ENCODE results near the gene RPS15. TPM values are rescaled to one million over a fixed set of nuclear protein-coding genes. Genes with fewer than 3 reads are reported as not detected.
A peak's percentile ranks its signal among the peaks of the same experiment; 100 is the strongest.

Gene RPS15
- total RNA-seq, 1 donor from 2014 or later, result 1,918 TPM

- no peak within 1 kb of the TSS for H2AFZ ChIP-seq (replicated peaks)
- peaks cover 1% of the 10 kb centered on the region for H3K27me3 Mint-ChIP-seq (ENCODE audit: insufficient read depth, low read depth)
- H3K36me3 Mint-ChIP-seq, result peaks cover 9% of the 10 kb centered on the region
These were observed 30.5 kb upstream of the RPS15 start, which contains the start of gene DAZAP1 for GRCh38 chr19:1407528-1408299. Gene DAZAP1 (plus strand): TSS chr19:1407586. CDS start chr19:1407774, 188 bp downstream.

GRCh38 chr19:1408300-1409203 is 29.6 kb upstream of the RPS15 start:
- TF ChIP-seq EZH2phosphoT487 (IDR thresholded peaks at IDR 0.05) (no peak), CTCF (IDR thresholded peaks at IDR 0.05) (no peak)

More at GRCh38 chr19:1407528-1408299, 30.5 kb upstream of the RPS15 start, which contains the start of gene DAZAP1:
- TF ChIP-seq EZH2 (IDR thresholded peaks at IDR 0.05) (no peak), EZH2phosphoT487 (IDR thresholded peaks at IDR 0.05) (no peak), CTCF (IDR thresholded peaks at IDR 0.05) (no peak)
- peak within 1 kb of the TSS; percentile 97 for H3K4me3 Mint-ChIP-seq
- peak within 1 kb of the TSS; percentile 63 for H3K27ac Mint-ChIP-seq
- Histone ChIP-seq H3K36me3 (no peaks in the 10 kb centered on the region), H3K27me3 (peaks cover 10% of the 10 kb centered on the region), H3K4me1 (peaks cover 14% of the 10 kb centered on the region), H3K9me3 (ENCODE audit: low read depth) (no peaks in the 10 kb centered on the region), H3F3A (ENCODE audit: low read depth) (peaks cover 20% of the 10 kb centered on the region), H3K4me3 (peak within 1 kb of the TSS; percentile 99), H3K9ac (peak within 1 kb of the TSS; percentile 73), H3K27ac (no peak within 1 kb of the TSS), H3K79me2 (ENCODE audit: low read depth) (peaks cover 51% of the 10 kb centered on the region), H4K20me1 (ENCODE audit: low read depth) (peaks cover 49% of the 10 kb centered on the region), H3K4me2 (peak within 1 kb of the TSS; percentile 96)
- no peak for DNase-seq (ENCODE audit: low spot score)
- H3K9me3 Mint-ChIP-seq, result no peaks in the 10 kb centered on the region
- H3K4me1 Mint-ChIP-seq, result peaks cover 35% of the 10 kb centered on the region

GRCh38 chr19:1409204-1410005 is 28.8 kb upstream of the RPS15 start:
- Histone ChIP-seq H3F3A (ENCODE audit: low read depth) (peaks cover 31% of the 10 kb centered on the region), H3K36me3 (no peaks in the 10 kb centered on the region), H3K79me2 (ENCODE audit: low read depth) (peaks cover 68% of the 10 kb centered on the region), H3K27me3 (peaks cover 10% of the 10 kb centered on the region), H3K4me2 (peak overlapping the region; percentile 96), H2AFZ (replicated peaks) (no peak overlapping the region), H3K9me3 (ENCODE audit: low read depth) (no peaks in the 10 kb centered on the region), H3K4me1 (peaks cover 14% of the 10 kb centered on the region), H3K4me3 (peak overlapping the region; percentile 99), H3K9ac (peak overlapping the region; percentile 73), H4K20me1 (ENCODE audit: low read depth) (peaks cover 65% of the 10 kb centered on the region), H3K27ac (no peak overlapping the region)
- TF ChIP-seq CTCF (IDR thresholded peaks at IDR 0.05), result no peak
- no peak for TF ChIP-seq EZH2 (IDR thresholded peaks at IDR 0.05)
- no peak for TF ChIP-seq EZH2phosphoT487 (IDR thresholded peaks at IDR 0.05)
- Mint-ChIP-seq H3K27ac (no peak overlapping the region), H3K4me3 (peak overlapping the region; percentile 97), H3K4me1 (peaks cover 32% of the 10 kb centered on the region), H3K27me3 (ENCODE audit: insufficient read depth, low read depth) (no peaks in the 10 kb centered on the region), H3K36me3 (peaks cover 9% of the 10 kb centered on the region), H3K9me3 (no peaks in the 10 kb centered on the region)
- no peak for DNase-seq (ENCODE audit: low spot score)

More at GRCh38 chr19:1408300-1409203, 29.6 kb upstream of the RPS15 start:
- H3K27me3 ChIP-seq, result peaks cover 10% of the 10 kb centered on the region
- H4K20me1 ChIP-seq (ENCODE audit: low read depth), result peaks cover 57% of the 10 kb centered on the region
- peak; percentile 70 for DNase-seq (ENCODE audit: low spot score)
- Mint-ChIP-seq H3K27me3 (ENCODE audit: insufficient read depth, low read depth) (no peaks in the 10 kb centered on the region), H3K4me1 (peaks cover 29% of the 10 kb centered on the region), H3K9me3 (no peaks in the 10 kb centered on the region), H3K4me3 (peak overlapping the region; percentile 97), H3K27ac (peak overlapping the region; percentile 81), H3K36me3 (peaks cover 9% of the 10 kb centered on the region)
- no peaks in the 10 kb centered on the region for H3K36me3 ChIP-seq
- H3F3A ChIP-seq (ENCODE audit: low read depth), result peaks cover 24% of the 10 kb centered on the region
- peak overlapping the region; percentile 96 for H3K4me2 ChIP-seq
- peaks cover 60% of the 10 kb centered on the region for H3K79me2 ChIP-seq (ENCODE audit: low read depth)
- peaks cover 14% of the 10 kb centered on the region for H3K4me1 ChIP-seq
- peak overlapping the region; percentile 73 for H3K9ac ChIP-seq
- no peaks in the 10 kb centered on the region for H3K9me3 ChIP-seq (ENCODE audit: low read depth)
- peak overlapping the region; percentile 99 for H3K4me3 ChIP-seq
- no peak overlapping the region for H3K27ac ChIP-seq
- no peak overlapping the region for H2AFZ ChIP-seq (replicated peaks)

All from neural progenitor cell (in vitro differentiated cells).